Measurements from ENCODE around the gene DUSP1. TPM values are rescaled to one million over a fixed set of nuclear protein-coding genes. Genes with fewer than 3 reads are reported as not detected.

Gene DUSP1
- total and polyA plus RNA-seq, 2 donors from 2014 or later = 172 to 298 TPM

- Histone ChIP-seq H3K9me3 (ENCODE audit: control insufficient read depth in 2 of 3, insufficient read depth in 1 of 3, low read length in 3 of 3) (no peaks in the 10 kb centered on the region), H3K27me3 (ENCODE audit: control insufficient read depth, insufficient read depth, low read length) (no peaks in the 10 kb centered on the region), H3K36me3 (ENCODE audit: control insufficient read depth in 2 of 3, insufficient read depth in 3 of 3, low read length in 3 of 3) (peaks cover 10 to 34% (median 22%) of the 10 kb centered on the region in 3 donors), H3K9ac (ENCODE audit: low read length in 3 of 3) (peak overlapping the region; percentile 78 to 95 (median 82)), H3K4me3 (ENCODE audit: low read length in 3 of 3) (peak overlapping the region; percentile 80 to 96 (median 86)), H3K27ac (ENCODE audit: low read depth in 2 of 2, low read length in 2 of 2) (peak overlapping the region; percentile 88 to 98), H3K4me1 (ENCODE audit: control insufficient read depth in 2 of 3, insufficient read depth in 2 of 3, low read depth in 1 of 3, low read length in 3 of 3) (peaks cover 11 to 25% (median 22%) of the 10 kb centered on the region in 3 donors)
- intact Hi-C loops (cut with DNase I) = no loop called here
- peak in 2 of 5 donors; percentile 47 to 69 for DNase-seq
- TF ChIP-seq CTCF (IDR thresholded peaks at IDR 0.05; ENCODE audit: borderline replicate concordance, extremely low read depth, insufficient read depth) = no peak
- no peak for FAIRE-seq
Observed at GRCh38 chr5:172769616-172770373, 1.2 kb downstream of the DUSP1 start.

GRCh38 chr5:172769342-172769615 is 1.7 kb downstream of the DUSP1 start:
- H3K36me3 ChIP-seq (ENCODE audit: control insufficient read depth in 2 of 3, insufficient read depth in 3 of 3, low read length in 3 of 3) = peaks cover 10 to 34% (median 22%) of the 10 kb centered on the region in 3 donors
- DNase-seq (no peak), FAIRE-seq (no peak)
- intact Hi-C loops (cut with DNase I) = no loop called here
- TF ChIP-seq CTCF (IDR thresholded peaks at IDR 0.05; ENCODE audit: borderline replicate concordance, extremely low read depth, insufficient read depth) = no peak
- no peaks in the 10 kb centered on the region for H3K9me3 ChIP-seq (ENCODE audit: control insufficient read depth in 2 of 3, insufficient read depth in 1 of 3, low read length in 3 of 3)
- peak overlapping the region; percentile 88 to 98 for H3K27ac ChIP-seq (ENCODE audit: low read depth in 2 of 2, low read length in 2 of 2)
- peak overlapping the region; percentile 78 to 95 (median 82) for H3K9ac ChIP-seq (ENCODE audit: low read length in 3 of 3)
- peaks cover 11 to 29% (median 26%) of the 10 kb centered on the region in 3 donors for H3K4me1 ChIP-seq (ENCODE audit: control insufficient read depth in 2 of 3, insufficient read depth in 2 of 3, low read depth in 1 of 3, low read length in 3 of 3)
- no peaks in the 10 kb centered on the region for H3K27me3 ChIP-seq (ENCODE audit: control insufficient read depth, insufficient read depth, low read length)
- H3K4me3 ChIP-seq (ENCODE audit: low read length in 3 of 3) = peak overlapping the region; percentile 80 to 96 (median 86)

GRCh38 chr5:172768573-172769341 is 2.2 kb downstream of the DUSP1 start:
- FAIRE-seq (no peak), DNase-seq (peak in 1 of 5 donors; percentile 47)
- Histone ChIP-seq H3K4me3 (ENCODE audit: low read length in 3 of 3) (peak overlapping the region; percentile 80 to 96 (median 86)), H3K27ac (ENCODE audit: low read depth in 2 of 2, low read length in 2 of 2) (peak overlapping the region; percentile 88 to 98), H3K9ac (ENCODE audit: low read length in 3 of 3) (peak overlapping the region; percentile 78 to 95 (median 82)), H3K4me1 (ENCODE audit: control insufficient read depth in 2 of 3, insufficient read depth in 2 of 3, low read depth in 1 of 3, low read length in 3 of 3) (peaks cover 11 to 29% (median 26%) of the 10 kb centered on the region in 3 donors), H3K27me3 (ENCODE audit: control insufficient read depth, insufficient read depth, low read length) (no peaks in the 10 kb centered on the region), H3K36me3 (ENCODE audit: control insufficient read depth in 2 of 3, insufficient read depth in 3 of 3, low read length in 3 of 3) (peaks cover 10 to 34% (median 22%) of the 10 kb centered on the region in 3 donors), H3K9me3 (ENCODE audit: control insufficient read depth in 2 of 3, insufficient read depth in 1 of 3, low read length in 3 of 3) (no peaks in the 10 kb centered on the region)
- intact Hi-C loops (cut with DNase I) = no loop called here
- no peak for TF ChIP-seq CTCF (IDR thresholded peaks at IDR 0.05; ENCODE audit: borderline replicate concordance, extremely low read depth, insufficient read depth)
